NCI-H1048 (cell line): ENCODE data around the gene FRAS1.
"Not testable (repeated sequence)": the region's sequence is repeated elsewhere in the genome, so short reads cannot be mapped to it uniquely, and the experiment has no call there.

ENCODE experiments used
- DNase-seq: peaks from one replicate; lab custom pipeline; 2025; lab: John Stamatoyannopoulos, UW

The FRAS1 gene

DNA sequence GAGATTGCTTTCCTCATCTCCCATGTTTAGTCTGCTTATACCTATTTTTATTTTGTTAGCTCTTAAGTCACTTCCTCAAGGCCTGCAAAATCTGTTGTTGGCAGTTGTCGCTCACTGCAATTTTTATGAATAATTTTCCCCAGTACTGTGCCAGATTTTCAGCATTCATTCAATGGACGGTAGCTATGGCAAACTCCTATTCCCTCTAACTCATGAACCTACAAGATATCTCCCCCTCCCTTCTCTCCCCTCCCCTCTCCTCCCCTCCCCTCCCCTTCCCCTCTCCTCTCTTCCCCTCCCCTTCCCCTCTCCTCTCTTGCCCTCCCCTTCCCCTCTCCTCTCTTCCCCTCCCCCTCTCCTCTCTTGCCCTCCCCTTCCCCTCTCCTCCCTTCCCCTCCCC, 160.4 kb downstream of the FRAS1 start:
- no peak for DNase-seq

DNA sequence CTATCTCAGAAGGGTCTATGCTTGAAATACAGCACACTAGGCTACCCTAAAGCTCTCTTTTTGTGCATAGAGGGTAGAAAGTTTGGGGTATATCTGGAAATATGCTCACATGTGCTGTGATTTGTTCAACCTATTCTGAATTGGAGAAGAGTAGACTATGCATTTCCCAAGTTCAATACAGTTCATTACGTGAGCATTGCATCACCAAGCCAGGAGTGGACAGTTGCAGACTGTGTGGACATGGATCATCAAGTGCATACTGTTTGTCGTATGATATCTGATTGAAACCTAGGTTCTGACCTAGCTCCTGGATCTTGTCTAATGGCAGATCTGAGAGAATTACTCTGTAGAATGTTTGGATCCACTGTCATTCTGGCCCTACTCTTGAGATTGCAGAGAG, 161.1 kb downstream of the FRAS1 start:
- no peak for DNase-seq

DNA sequence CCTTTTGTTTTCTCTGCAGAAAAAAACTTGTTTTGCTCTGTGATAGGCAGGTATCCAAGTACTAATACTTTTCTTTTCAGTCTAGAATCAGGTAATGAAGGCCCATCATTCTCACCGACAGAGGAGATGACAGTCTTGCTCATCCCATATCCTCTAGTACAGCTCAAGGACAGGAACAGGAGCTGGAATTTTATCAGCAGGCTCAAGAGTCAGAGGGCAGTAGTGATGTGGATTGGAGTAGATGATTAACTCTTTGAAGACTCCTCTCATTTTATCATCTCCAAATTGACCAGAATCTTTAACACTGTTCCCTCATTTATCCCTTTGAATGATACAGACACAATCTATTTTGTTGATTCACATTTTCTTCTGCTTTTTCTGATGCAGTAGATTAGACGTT, 162.7 kb downstream of the FRAS1 start:
- no peak for DNase-seq

DNA sequence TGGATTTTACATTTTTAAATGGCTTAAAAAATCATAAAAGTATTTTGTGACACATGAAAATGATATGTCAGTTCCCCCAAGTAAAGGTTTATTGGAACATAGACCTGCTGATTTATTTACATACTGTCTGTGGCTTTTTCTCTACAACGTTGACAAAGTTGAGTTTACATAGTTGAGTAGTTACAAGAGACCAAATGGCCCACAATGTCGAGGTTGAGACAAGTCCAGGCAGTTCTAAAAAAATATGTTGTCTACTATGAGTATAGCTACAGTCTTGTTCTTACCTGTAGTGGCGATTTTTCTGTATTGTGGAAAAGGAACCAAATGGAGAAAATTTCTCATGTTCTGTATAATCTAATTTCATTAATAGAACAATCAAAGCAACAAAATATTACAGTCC, 163.2 kb downstream of the FRAS1 start:
- DNase-seq: no peak

DNA sequence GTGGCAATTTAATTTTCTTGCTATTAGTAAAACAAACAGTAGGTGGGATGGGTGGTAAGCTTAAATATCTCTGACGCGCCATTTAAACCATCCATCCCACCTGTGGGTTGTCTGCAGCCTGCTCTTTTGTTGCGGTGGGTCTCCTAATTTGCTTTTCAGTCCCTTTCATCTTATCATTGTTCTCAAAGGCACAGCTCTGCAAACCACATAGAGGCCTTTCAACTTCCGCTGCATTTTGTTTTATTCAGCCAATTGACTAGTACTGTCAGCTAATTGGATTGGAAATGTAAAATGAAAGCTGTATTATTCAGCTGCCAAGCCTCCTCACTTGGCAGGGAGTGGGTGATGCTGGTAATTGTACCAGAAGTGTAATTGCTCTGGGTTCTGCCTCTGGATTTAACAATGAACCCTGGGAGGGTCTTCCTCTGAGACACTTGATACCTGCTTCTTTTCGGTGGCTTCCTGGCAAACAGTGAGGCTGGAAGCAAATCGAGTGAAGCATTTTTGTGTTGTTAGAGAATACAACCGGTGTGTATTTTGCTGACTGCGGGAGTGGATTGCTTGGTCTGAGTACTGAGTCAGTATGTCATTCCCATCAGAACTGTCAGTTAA, 165.6 kb downstream of the FRAS1 start:
- DNase-seq: no peak

DNA sequence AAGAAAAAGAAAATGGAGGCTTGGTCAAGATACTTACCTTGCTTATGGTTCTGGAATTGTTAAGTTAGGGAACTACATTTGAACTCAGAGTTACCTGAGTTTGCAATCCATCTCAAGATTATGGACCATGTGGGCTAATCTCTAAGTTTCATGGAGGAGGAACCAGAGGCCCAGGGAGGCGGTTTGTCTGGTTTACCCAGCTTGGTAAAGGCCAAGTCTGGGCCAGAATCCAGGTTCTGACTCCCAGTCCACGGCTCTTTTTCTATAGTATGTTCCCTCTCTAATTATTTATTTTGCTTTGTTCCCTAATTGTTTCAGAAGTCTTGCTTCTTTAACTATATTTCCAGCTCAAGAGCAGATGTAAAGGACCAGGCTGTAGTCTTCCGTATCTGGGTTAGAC, 168.1 kb downstream of the FRAS1 start:
- DNase-seq: no peak

DNA sequence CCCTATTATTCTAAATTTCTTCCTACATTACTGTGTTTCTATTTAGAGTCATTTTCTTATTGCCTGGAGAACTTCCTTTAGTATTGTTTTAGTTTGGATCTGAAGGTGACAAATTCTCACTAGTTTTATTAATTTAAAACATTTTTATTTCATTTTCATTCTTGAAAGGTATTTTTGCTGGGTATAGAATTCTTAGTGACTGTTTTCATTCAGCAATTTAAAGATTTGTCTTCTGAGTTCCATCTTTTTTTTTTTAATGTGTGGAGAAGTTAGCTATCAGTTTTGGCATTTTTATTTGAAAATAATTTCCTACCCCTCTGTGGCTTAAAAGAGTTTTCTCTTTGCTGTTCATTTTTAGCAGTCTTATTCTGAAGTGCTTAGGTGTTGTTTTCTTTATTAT, 169.2 kb downstream of the FRAS1 start:
- no peak for DNase-seq

DNA sequence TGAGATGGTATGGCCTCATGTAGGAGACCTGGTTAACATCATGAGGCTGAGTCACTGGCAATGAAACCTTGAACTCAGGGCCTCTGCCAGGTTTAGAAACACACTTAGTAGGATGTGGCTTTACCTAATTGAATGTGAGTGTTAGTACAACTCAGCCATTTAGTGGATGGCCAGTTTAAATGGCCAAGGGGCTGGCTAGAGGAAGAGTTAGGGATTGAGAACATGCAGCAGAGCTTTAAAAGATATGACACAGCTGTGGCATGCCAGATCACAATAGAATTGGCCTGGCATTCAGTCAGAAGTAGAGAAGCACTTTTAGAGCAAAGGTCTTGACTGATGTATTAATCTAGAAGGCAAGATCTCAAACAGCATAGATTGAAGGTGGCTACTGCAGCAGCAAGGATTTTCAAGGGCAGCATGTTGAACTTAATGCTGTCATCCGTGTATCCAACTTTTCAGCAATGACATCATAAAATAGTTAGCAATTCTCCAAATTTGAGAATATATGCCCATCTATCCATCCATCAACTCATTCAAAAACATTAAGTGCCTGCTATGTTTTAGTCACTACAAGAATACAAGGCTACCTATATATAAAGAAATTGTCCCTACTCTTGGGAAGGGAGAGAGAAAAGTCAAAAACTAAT, 170.4 kb downstream of the FRAS1 start:
- DNase-seq: no peak

DNA sequence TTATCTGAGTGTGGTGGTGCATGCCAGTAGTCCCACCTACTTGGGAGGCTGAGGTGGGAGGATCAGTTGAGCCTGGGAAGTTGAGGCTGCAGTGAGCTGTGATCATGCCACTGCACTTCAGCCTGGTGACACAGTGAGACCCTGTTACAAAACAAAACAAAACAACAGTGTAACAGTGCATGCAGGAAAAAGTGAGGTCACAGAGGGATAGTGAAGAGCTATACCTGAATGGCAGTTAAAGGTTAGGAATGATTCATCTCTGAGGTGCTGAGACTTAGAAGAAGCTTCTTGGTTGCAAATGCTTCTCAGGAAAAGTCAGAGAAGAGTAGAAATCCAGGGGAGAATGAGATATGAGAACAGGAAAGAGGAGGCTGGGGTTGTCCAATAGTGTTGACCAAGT, 178.7 kb downstream of the FRAS1 start:
- no peak for DNase-seq

DNA sequence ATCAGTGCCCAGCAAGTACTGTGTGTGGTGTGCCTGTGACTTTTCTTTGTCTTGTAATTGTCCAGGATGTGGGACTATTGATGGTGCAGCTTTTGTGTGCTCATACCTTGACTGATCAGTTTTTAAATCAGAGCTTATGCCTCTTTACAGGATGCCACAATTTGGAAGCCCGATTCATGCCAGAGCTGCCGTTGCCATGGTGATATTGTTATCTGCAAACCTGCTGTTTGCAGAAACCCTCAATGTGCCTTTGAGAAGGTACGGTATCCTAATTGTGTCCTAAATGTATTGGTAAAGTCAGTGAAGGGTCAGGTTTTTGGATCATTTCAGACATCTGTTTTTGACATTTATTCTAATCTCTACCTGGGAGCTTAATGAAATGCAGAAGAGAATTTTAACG, 180.2 kb downstream of the FRAS1 start:
- no peak for DNase-seq

DNA sequence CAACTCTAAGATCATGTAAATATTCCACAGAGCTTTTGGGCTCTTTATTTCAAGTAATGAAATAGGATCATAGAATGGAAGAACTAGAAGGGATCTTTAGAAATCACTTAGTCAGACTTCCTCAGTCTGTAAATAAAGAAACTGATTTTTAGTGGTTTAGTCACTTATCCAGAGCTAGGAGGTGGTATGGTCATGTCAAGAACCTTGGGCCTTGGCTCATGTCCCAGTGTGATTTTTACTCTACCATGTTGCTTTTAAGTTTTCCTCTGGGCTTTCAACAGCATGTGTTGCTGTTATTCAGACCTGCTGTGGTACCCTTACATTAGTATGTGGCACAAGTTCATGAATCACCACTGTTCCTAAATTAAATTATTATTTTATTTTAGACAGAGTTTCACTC, 184.9 kb downstream of the FRAS1 start:
- DNase-seq: no peak

DNA sequence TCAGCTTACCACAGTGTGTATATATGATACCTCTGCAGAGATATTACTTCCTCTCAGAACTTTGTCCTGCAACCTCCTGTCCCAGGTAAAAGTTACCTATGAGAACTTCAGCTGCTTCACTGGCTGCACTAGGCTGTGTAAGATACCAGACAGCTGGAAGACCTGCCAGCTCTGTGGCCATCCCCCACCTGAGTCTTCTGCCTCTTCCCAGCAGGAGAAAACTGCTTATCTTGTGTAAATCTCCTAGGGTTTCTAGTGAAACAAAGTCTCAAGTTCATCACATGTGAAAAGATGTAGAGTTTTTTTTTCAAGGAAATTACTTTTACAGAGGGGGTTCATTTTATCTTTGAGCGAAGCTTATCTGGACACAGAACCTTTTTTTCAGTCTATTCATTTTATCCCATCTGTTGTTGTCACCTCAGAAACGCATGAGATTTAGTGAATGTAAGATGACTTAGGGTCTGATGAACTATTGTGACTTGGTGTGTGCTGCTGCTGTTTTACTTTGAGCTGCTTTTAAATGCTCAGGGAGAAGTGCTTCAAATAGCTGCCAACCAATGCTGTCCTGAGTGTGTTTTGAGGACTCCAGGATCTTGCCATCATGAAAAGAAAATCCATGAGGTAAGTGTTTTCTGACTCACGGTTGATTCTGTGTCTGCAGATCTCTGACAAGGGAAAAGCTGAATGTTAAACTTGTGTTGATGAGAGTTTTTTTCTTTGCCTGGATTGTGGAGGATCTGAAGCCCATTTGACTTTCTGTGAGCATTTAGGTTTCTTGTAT, 187.8 kb downstream of the FRAS1 start:
- no peak for DNase-seq

DNA sequence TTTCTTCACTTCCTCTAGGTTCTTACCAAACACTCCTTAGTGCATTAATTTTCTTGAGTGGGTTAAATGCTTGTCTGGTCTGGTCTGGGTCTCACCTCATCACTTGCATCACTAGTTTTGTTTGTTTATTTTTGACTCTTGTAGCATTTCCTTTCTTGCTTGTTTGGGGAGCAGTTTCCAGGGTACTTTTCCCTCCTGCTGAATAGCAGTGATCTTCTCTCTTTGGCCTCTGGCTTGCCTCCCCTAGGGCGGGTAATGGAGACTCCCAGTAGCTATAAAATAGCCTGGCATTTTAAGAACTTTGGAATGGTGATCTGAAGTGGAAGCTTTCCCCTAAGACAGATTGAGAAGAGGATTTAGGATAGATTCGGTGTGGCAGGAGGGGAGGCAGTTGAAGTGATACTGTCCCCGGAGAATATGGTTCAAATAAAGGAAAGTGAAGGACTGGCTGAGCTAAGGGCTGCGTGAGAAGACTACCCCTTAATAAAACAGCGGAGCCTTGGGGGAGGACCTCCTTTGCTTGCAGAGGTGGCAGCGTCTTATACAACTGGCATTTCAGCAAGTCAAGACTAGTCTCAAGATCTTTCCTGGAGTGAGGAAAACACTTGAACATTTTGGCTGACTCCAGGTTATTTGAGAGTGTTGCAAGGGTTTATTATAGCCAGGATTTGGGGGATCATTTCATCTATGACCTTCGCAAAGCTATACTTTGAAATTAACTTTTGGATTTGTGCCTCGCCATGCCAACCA, 190.6 kb downstream of the FRAS1 start:
- DNase-seq: no peak

DNA sequence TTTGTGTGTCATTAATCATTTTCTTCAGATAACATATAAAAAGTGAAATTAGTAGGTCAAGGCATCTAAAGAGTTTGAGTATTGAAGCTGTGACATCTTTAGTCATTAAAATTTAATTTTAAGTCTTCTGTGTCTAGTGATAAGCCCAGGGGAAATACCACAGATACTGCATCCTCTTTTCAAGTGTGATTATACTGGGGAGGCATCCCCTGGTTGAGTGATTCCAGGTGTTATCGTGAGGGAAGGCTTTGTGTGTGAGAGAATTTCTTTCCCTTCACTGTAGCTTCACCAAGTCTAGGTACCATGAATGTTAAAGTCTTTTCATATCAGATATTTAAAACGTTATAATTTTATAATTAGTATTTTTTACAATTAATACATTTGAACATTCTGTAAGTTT, 193.4 kb downstream of the FRAS1 start:
- no peak for DNase-seq

DNA sequence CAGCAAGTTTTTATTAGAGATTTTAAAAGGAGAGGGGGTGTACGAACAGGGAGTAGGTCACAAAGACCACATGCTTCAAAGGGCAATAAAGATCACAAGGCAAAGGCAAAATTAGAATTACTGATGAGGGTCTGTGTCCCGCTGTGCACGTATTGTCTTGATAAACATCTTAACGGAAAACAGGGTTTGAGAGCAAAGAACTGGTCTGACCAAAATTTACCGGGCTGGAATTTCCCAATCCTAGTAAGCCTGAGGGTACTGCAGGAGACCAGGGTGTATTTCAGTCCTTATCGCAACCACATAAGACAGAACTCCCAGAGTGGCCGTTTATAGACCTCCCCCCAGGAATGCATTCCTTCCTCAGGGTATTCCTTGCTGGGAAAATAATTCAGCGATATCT, 195.7 kb downstream of the FRAS1 start:
- DNase-seq: not testable (repeated sequence)

DNA sequence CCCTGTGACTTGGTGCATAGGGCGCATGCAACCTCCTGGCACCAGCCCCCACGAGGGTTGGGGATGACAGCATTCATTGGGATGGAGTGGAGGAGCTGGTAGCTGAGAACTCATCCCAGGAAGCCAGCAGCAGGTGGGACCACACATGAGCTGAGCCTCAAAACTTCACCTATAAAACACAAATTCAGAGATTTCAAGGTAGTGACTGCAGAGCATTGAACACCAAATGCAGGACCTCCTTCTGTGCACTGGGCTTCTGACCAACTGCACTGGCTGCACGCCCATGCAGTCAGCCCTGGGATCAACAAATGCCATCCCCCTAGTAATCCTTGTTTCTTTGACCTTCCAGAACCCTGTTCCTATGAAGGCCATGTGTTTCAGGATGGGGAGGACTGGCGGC, 197.8 kb downstream of the FRAS1 start:
- no peak for DNase-seq

DNA sequence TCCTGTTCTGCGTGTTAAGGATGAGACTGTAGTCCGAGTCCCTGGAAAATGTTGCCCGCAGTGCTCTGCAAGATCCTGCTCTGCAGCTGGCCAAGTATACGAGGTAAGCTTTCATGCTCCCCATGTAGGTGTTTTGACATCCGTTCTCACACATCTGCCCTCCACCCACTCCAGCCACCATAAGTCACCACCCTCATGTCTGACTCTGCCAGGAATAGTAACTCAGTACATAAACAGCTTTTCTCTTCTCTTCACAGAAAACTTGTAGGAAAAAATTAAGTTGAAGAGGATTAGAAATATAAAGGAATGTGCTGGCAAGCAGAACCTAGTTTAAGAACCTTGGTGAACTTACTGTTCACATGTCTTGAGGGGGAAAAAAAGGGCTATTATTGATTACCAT, 207.9 kb downstream of the FRAS1 start:
- no peak for DNase-seq

DNA sequence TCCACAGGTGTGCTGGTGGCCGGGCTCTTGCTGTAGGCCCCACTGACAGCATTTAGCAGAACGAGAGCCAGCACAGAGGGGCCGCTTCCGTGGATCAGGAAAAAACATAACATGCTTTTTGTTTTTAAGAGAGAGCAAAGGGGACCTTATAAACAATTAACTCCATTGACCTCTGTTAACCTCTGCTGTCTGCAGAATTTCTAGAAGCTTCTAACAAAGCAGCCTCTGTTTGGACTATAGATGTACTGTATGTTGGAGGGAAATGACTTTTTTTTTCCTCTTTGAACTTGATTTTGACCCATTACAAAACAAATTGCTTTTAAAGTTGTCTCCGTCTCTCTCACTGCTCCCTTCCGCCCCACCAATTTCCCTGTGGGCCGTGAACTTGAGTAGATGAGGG, 210.7 kb downstream of the FRAS1 start:
- DNase-seq: no peak

DNA sequence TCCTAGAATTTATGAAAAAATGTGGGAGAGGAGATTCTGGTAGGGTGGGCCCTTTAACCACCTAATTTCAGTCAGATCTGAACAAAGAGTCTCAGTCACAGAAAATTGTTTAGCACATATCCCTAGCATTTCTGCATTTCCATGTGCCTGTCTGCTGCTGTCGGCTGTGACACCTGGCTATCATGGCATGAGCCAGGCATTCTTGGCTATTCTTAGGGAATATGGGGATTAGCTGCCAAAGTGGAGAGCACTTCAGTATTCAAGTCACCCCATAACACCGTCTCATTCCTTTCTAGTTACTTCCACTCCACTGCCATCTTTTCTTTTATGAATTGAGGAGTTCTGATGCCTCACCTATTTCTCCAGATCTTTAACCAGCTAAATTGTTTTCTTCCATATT, 211.5 kb downstream of the FRAS1 start:
- DNase-seq: no peak

DNA sequence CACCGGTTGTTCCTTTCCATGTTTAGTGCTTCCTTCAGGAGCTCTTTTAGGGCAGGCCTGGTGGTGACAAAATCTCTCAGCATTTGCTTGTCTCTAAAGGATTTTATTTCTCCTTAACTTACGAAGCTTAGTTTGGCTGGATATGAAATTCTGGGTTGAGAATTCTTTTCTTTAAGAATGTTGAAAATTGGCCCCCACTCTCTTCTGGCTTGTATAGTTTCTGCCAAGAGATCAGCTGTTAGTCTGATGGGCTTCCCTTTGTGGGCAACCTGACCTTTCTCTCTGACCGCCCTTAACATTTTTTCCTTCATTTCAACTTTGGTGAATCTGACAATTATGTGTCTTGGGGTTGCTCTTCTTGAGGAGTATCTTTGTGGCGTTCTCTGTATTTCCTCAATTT, 218.3 kb downstream of the FRAS1 start:
- DNase-seq: not testable (repeated sequence)

DNA sequence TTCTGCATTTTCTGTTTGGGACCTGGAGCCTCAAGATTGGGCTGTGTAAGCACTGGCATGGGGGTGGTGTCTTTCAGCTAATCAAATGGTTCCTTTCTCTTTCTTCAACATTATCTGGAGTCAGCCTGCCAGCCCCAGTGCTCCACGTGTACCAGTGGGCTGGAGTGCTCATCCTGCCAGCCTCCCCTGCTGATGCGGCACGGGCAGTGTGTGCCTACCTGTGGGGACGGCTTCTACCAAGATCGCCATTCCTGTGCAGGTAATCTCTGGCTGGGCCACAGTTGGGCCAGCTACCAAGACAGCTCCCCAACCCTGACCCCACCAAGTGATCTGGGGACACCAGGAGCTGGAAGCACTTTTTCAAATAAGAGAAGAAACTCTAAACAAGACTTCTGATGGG, 229.2 kb downstream of the FRAS1 start:
- DNase-seq: no peak

DNA sequence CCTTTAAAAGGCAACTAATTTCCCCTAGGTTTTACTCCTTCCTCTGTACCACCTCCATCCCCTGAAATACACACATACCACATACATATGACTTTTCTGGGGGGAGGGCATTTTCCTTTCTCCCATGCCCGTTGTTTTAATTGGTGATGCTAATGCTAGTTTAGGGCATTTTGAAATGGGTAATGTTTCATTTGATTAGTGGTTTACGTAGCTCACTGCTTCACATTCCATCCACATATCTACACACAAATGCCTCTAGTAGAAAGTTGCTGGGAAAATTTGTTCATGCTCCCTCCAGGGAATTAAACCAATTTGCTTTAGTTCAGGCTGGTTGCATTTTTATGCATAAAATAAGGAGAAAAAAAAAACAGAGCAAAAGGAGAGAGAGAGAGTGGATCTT, 231.2 kb downstream of the FRAS1 start:
- no peak for DNase-seq

DNA sequence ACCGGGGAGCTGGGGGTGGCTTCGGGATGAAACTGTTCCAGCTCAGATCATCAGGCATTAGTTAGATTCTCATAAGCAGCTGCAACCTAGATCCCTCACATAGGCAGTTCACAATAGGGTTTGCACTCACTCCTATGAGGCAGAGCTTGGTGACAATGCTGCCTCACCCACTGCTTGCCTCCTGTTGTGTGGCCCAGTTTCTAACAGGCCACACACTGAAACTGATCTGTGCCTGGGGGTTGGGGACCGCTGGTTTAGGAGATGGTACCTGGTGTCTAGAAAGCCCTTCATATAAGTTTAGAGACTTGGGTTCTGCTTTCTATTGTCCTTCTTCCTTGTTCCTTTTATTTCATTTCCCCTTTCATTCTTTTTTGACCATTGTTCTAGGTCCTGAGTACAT, 234.2 kb downstream of the FRAS1 start:
- no peak for DNase-seq
